Mammary epithelial cell (primary cell): ENCODE results near the gene NR5A1.

ENCODE experiments used
- CTCF ChIP-seq, 2 donors: IDR thresholded peaks in 1 of 2; conservative IDR thresholded peaks in 1 of 2; 2 replicates each; pipeline ENCODE4 v1.5.1; 2011 to 2012; ENCODE audit warnings: inconsistent platforms in 2 of 2, low read length in 2 of 2, mild to moderate bottlenecking in 2 of 2, control low read depth in 1 of 2, low read depth in 1 of 2; ENCODE audit not compliant: insufficient read depth in 1 of 2; ENCODE audit errors: extremely low read depth in 1 of 2
- EZH2 ChIP-seq: IDR thresholded peaks from 2 replicates; pipeline ENCODE4 v1.6.1; 2012; ENCODE audit warnings: low read length, inconsistent platforms, borderline replicate concordance

- TF ChIP-seq CTCF (conservative IDR thresholded peaks at IDR 0.05 in 1 of 2, IDR thresholded peaks at IDR 0.05 in 1 of 2; ENCODE audit: extremely low read depth in 1 of 2, insufficient read depth in 1 of 2, low read depth in 1 of 2, low read length in 2 of 2): no peak
- TF ChIP-seq EZH2: peak; percentile 84
These were observed 4.2 kb downstream of the NR5A1 start for GRCh38 chr9:124502711-124503702.
